ENCODE results near the gene RSRC1. TPM values are rescaled to one million over a fixed set of nuclear protein-coding genes. Genes with fewer than 3 reads are reported as not detected.
A peak's percentile ranks its signal among the peaks of the same experiment; 100 is the strongest.

RSRC1 gene
- total and polyA plus RNA-seq, 2 of the 13 experiments (the other 11 are each of a cell fraction or from before 2014, with no cell fraction given): 4.9 to 63.0 TPM

DNA sequence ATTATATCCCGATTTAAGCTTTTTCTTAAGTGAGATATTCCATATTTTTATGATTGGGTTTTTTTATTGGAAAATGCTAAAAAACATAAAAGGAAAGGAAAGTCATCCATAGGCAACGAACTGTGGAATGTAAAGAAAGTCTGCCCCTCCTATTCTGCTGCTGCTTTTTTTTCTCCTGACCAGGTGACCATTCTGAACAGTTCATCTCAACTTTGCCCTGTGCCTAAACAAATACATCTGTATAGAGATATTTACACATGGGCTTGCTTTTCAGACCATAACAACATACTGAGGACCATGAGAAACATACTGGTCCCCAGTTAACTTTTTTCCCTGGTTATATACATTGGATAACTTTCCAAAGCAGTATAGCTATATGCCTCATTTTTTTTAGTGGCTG lies 442.2 kb downstream of the RSRC1 start (continued):
- TF ChIP-seq SIX4 (CRISPR knock-in tag; IDR thresholded peaks at IDR 0.05): no peak
- peak; percentile 77 for TF ChIP-seq TEAD3 (CRISPR knock-in tag; optimal IDR thresholded peaks at IDR 0.05; ENCODE audit: borderline replicate concordance)
- peak; percentile 29; the same call in 1 of the 2 replicates for TF ChIP-seq CREM (IDR thresholded peaks at IDR 0.05)
- TF ChIP-seq CREM (CRISPR knock-in tag; IDR thresholded peaks at IDR 0.05): no peak
- no peak for TF ChIP-seq PHF20 (CRISPR knock-in tag; IDR thresholded peaks at IDR 0.05)
- TF ChIP-seq MTF2 (CRISPR knock-in tag; IDR thresholded peaks at IDR 0.05; ENCODE audit: borderline replicate concordance): no peak
- no peak for TF ChIP-seq AGO1 (IDR thresholded peaks at IDR 0.05; ENCODE audit: low read depth, low read length, poor library complexity, severe bottlenecking)
- peak; percentile 21; the same call in 1 of the 2 replicates for TF ChIP-seq NR2F6 (IDR thresholded peaks at IDR 0.05)
- no peak for TF ChIP-seq NR2F6 (CRISPR knock-in tag; IDR thresholded peaks at IDR 0.05)
- no peak for TF ChIP-seq ATF7-NPFF (CRISPR knock-in tag; IDR thresholded peaks at IDR 0.05; ENCODE audit: low read depth)
- no peak for TF ChIP-seq ZNF883 (CRISPR knock-in tag; IDR thresholded peaks at IDR 0.05; ENCODE audit: not compliant biosample characterization)
- 0 out of 2 replicates have a peak, but pooled peaks have one; percentile 32 for TF ChIP-seq ZMYM4 (CRISPR knock-in tag; IDR thresholded peaks at IDR 0.05)
- no peak for TF ChIP-seq IKZF4 (CRISPR knock-in tag; IDR thresholded peaks at IDR 0.05; ENCODE audit: borderline replicate concordance, low read depth, not compliant biosample characterization)
- no peak for TF ChIP-seq MAFK (conservative IDR thresholded peaks at IDR 0.05 in 1 of 2, IDR thresholded peaks at IDR 0.05 in 1 of 2; ENCODE audit: low read length in 2 of 2)
- no peak for TF ChIP-seq PAF1 (CRISPR knock-in tag; IDR thresholded peaks at IDR 0.05)
- TF ChIP-seq, protein P1, sequence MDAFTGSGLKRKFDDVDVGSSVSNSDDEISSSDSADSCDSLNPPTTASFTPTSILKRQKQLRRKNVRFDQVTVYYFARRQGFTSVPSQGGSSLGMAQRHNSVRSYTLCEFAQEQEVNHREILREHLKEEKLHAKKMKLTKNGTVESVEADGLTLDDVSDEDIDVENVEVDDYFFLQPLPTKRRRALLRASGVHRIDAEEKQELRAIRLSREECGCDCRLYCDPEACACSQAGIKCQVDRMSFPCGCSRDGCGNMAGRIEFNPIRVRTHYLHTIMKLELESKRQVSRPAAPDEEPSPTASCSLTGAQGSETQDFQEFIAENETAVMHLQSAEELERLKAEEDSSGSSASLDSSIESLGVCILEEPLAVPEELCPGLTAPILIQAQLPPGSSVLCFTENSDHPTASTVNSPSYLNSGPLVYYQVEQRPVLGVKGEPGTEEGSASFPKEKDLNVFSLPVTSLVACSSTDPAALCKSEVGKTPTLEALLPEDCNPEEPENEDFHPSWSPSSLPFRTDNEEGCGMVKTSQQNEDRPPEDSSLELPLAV (CRISPR knock-in tag; conservative IDR thresholded peaks at IDR 0.05; ENCODE audit: low read depth): no peak
- TF ChIP-seq, protein P2, sequence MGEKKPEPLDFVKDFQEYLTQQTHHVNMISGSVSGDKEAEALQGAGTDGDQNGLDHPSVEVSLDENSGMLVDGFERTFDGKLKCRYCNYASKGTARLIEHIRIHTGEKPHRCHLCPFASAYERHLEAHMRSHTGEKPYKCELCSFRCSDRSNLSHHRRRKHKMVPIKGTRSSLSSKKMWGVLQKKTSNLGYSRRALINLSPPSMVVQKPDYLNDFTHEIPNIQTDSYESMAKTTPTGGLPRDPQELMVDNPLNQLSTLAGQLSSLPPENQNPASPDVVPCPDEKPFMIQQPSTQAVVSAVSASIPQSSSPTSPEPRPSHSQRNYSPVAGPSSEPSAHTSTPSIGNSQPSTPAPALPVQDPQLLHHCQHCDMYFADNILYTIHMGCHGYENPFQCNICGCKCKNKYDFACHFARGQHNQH (CRISPR knock-in tag; IDR thresholded peaks at IDR 0.05): no peak
- TF ChIP-seq ELF3 (CRISPR knock-in tag; IDR thresholded peaks at IDR 0.05): peak; percentile 32; the same call in 1 of the 2 replicates
- TF ChIP-seq, protein P3, sequence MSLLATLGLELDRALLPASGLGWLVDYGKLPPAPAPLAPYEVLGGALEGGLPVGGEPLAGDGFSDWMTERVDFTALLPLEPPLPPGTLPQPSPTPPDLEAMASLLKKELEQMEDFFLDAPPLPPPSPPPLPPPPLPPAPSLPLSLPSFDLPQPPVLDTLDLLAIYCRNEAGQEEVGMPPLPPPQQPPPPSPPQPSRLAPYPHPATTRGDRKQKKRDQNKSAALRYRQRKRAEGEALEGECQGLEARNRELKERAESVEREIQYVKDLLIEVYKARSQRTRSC (CRISPR knock-in tag; IDR thresholded peaks at IDR 0.05; ENCODE audit: low read depth): no peak
- TF ChIP-seq, protein P4, sequence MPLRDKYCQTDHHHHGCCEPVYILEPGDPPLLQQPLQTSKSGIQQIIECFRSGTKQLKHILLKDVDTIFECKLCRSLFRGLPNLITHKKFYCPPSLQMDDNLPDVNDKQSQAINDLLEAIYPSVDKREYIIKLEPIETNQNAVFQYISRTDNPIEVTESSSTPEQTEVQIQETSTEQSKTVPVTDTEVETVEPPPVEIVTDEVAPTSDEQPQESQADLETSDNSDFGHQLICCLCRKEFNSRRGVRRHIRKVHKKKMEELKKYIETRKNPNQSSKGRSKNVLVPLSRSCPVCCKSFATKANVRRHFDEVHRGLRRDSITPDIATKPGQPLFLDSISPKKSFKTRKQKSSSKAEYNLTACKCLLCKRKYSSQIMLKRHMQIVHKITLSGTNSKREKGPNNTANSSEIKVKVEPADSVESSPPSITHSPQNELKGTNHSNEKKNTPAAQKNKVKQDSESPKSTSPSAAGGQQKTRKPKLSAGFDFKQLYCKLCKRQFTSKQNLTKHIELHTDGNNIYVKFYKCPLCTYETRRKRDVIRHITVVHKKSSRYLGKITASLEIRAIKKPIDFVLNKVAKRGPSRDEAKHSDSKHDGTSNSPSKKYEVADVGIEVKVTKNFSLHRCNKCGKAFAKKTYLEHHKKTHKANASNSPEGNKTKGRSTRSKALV (CRISPR knock-in tag; IDR thresholded peaks at IDR 0.05): 0 out of 2 replicates have a peak, but pooled peaks have one; percentile 27
- TF ChIP-seq ESRRA (CRISPR knock-in tag; IDR thresholded peaks at IDR 0.05; ENCODE audit: low read depth): no peak
- TF ChIP-seq RFX1 (IDR thresholded peaks at IDR 0.05): no peak
- no peak for TF ChIP-seq USF2 (IDR thresholded peaks at IDR 0.05; ENCODE audit: low read depth, low read length)
- peak; percentile 54; the same call in 1 of the 2 replicates for TF ChIP-seq USF2 (CRISPR knock-in tag; IDR thresholded peaks at IDR 0.05; ENCODE audit: borderline replicate concordance)
- TF ChIP-seq ZBTB42 (CRISPR knock-in tag; IDR thresholded peaks at IDR 0.05): no peak

Measured in HepG2 (cell line).